Astrocyte (in vitro differentiated cells and primary cell): Measurements from ENCODE around the gene EXO5. TPM values are rescaled to one million over a fixed set of nuclear protein-coding genes. Genes with fewer than 3 reads are reported as not detected.

Experiments
- DNase-seq: peaks from one replicate; pipeline ENCODE4 v3.0.0-alpha.2; 2010; ENCODE audit warnings: low read depth
- FAIRE-seq: peaks from 2 replicates; lab custom pipeline; 2011; peaks lifted over from hg19 to GRCh38; lab: Jason Lieb, UNC
- H2AFZ ChIP-seq: 2 replicates; pipeline ENCODE4 v1.6.0; 2012; ENCODE audit warnings: low read depth, low read length, inconsistent platforms
- H3K27ac ChIP-seq: 2 replicates; pipeline ENCODE4 v1.5.1; 2011; ENCODE audit warnings: low read depth, low read length, inconsistent platforms
- H3K27me3 ChIP-seq: 2 replicates; pipeline ENCODE4 v1.6.0; 2011; ENCODE audit warnings: low read length, inconsistent platforms; ENCODE audit not compliant: insufficient read depth
- H3K36me3 ChIP-seq: 2 replicates; pipeline ENCODE4 v1.5.1; 2011; ENCODE audit warnings: low read length, inconsistent platforms; ENCODE audit not compliant: insufficient read depth
- H3K4me1 ChIP-seq: 2 replicates; pipeline ENCODE4 v1.5.1; 2011; ENCODE audit warnings: low read length, inconsistent platforms; ENCODE audit not compliant: insufficient read depth
- H3K4me2 ChIP-seq: 2 replicates; pipeline ENCODE4 v1.6.0; 2012; ENCODE audit warnings: low read length, inconsistent platforms
- H3K4me3 ChIP-seq: 2 replicates; pipeline ENCODE4 v1.5.1; 2011; ENCODE audit warnings: low read depth, mild to moderate bottlenecking, low read length, inconsistent platforms; ENCODE audit not compliant: insufficient read depth
- H3K79me2 ChIP-seq: 2 replicates; pipeline ENCODE4 v1.6.0; 2012; ENCODE audit warnings: mild to moderate bottlenecking, low read length, inconsistent platforms; ENCODE audit not compliant: insufficient read depth
- H3K9ac ChIP-seq: 2 replicates; pipeline ENCODE4 v1.6.0; 2012; ENCODE audit warnings: mild to moderate bottlenecking, low read length, inconsistent platforms
- H3K9me3 ChIP-seq: 2 replicates; pipeline ENCODE4 v1.5.1; 2012; ENCODE audit warnings: low read depth, mild to moderate bottlenecking, low read length, inconsistent platforms; ENCODE audit not compliant: insufficient read depth
- H4K20me1 ChIP-seq: 2 replicates; pipeline ENCODE4 v1.6.0; 2012; ENCODE audit warnings: low read length, inconsistent platforms; ENCODE audit not compliant: insufficient read depth
- H3K27ac Mint-ChIP-seq: one replicate; pipeline ENCODE4 v1.8.0; 2021; ENCODE audit warnings: mild to moderate bottlenecking, mixed read lengths; ENCODE audit not compliant: unreplicated experiment
- H3K27me3 Mint-ChIP-seq: one replicate; pipeline ENCODE4 v1.8.0; 2021; ENCODE audit warnings: low read depth, mixed read lengths; ENCODE audit not compliant: unreplicated experiment
- H3K36me3 Mint-ChIP-seq: one replicate; pipeline ENCODE4 v1.8.0; 2021; ENCODE audit warnings: low read depth, mixed read lengths; ENCODE audit not compliant: unreplicated experiment
- H3K4me1 Mint-ChIP-seq: one replicate; pipeline ENCODE4 v1.8.0; 2021; ENCODE audit warnings: low read depth, mixed read lengths; ENCODE audit not compliant: unreplicated experiment
- H3K4me3 Mint-ChIP-seq: one replicate; pipeline ENCODE4 v1.8.0; 2021; ENCODE audit warnings: mild to moderate bottlenecking, moderate library complexity, mixed read lengths; ENCODE audit not compliant: unreplicated experiment
- H3K9me3 Mint-ChIP-seq: one replicate; pipeline ENCODE4 v1.8.0; 2021; ENCODE audit warnings: mild to moderate bottlenecking, mixed read lengths; ENCODE audit not compliant: unreplicated experiment
- CTCF ChIP-seq: IDR thresholded peaks from 2 replicates; pipeline ENCODE4 v1.5.1; 2011; ENCODE audit warnings: low read depth, mild to moderate bottlenecking, inconsistent platforms, low read length, moderate library complexity; ENCODE audit not compliant: insufficient read depth
- EZH2 ChIP-seq: IDR thresholded peaks from 2 replicates; pipeline ENCODE4 v1.6.1; 2012; ENCODE audit warnings: mild to moderate bottlenecking, low read length, inconsistent platforms; ENCODE audit not compliant: insufficient read depth
- total RNA-seq: library from RNA; stranded (reverse); gene quantifications from 2 replicates; pipeline ENCODE4 v1.2.1, GENCODE V29; 2021

Gene EXO5
- total RNA-seq, 1 donor from 2014 or later, result 6.5 TPM

- TF ChIP-seq CTCF (no peak), EZH2 (no peak)
Observed at GRCh38 chr1:40564913-40565312, 56.3 kb downstream of the EXO5 start.

More at GRCh38 chr1:40564913-40565312, 56.3 kb downstream of the EXO5 start:
- Histone ChIP-seq H3K79me2 (no peaks in the 10 kb centered on the region), H3K4me3 (no peak overlapping the region), H3K36me3 (no peaks in the 10 kb centered on the region), H3K9me3 (no peaks in the 10 kb centered on the region), H3K27ac (no peak overlapping the region), H3K27me3 (no peaks in the 10 kb centered on the region), H3K4me1 (no peaks in the 10 kb centered on the region), H4K20me1 (no peaks in the 10 kb centered on the region), H2AFZ (no peak overlapping the region), H3K4me2 (no peak overlapping the region), H3K9ac (no peak overlapping the region)
- Mint-ChIP-seq H3K27me3 (peaks cover 10% of the 10 kb centered on the region), H3K27ac (no peak overlapping the region), H3K4me3 (no peak overlapping the region), H3K36me3 (no peaks in the 10 kb centered on the region), H3K4me1 (no peaks in the 10 kb centered on the region), H3K9me3 (peaks cover 6% of the 10 kb centered on the region)
- DNase-seq (no peak), FAIRE-seq (no peak)

Other genes starting within 250 kb of the EXO5 start
- 1.5 and 2.1 TPM in 2 replicates for gene COL9A2, start 191.5 kb upstream of the EXO5 start, total RNA-seq
- 16.8 and 18.3 TPM in 2 replicates for gene SMAP2, start 135.0 kb upstream of the EXO5 start, total RNA-seq
- gene ZFP69B, start 58.3 kb upstream of the EXO5 start, total RNA-seq, result 4.3 and 5.4 TPM in 2 replicates
- 1.4 and 1.8 TPM in 2 replicates for gene ZFP69, start 31.5 kb upstream of the EXO5 start, total RNA-seq
- gene ZNF684, start 22.9 kb downstream of the EXO5 start, total RNA-seq, result 3.9 and 5.8 TPM in 2 replicates
- 4.3 and 4.9 TPM in 2 replicates for gene RIMS3, start 156.9 kb downstream of the EXO5 start, total RNA-seq
- gene NFYC, start 182.9 kb downstream of the EXO5 start, total RNA-seq, result 48.4 and 51.1 TPM in 2 replicates